Esophagus mucosa (tissue), 1 donor: Measurements from ENCODE around the gene MEGF11. TPM values are rescaled to one million over a fixed set of nuclear protein-coding genes. Genes with fewer than 3 reads are reported as not detected.

Source experiments
- ATAC-seq: fragments of 200-7000 bp; cut with Tn5 transposase; one replicate; pipeline ENCODE4 v1.9.1; 2020
- total RNA-seq: library from RNA; stranded (reverse); gene quantifications from one replicate; pipeline ENCODE4 v1.2.4, GENCODE V29; 2023
- donor health status: DM: yes; HTN: yes; CAD: no.

MEGF11 gene
- total RNA-seq, 1 donor from 2014 or later, result not detected

- no peak for ATAC-seq
These were observed 83.9 kb downstream of the MEGF11 start for GRCh38 chr15:66169625-66170024.

GRCh38 chr15:66169023-66169422, 84.5 kb downstream of the MEGF11 start:
- no peak for ATAC-seq

- ATAC-seq, result no peak
These were observed 85.7 kb downstream of the MEGF11 start for GRCh38 chr15:66167854-66168253.

GRCh38 chr15:66165856-66166255, 87.7 kb downstream of the MEGF11 start:
- no peak for ATAC-seq

GRCh38 chr15:66164788-66165187, 88.8 kb downstream of the MEGF11 start:
- no peak for ATAC-seq

- no peak for ATAC-seq
These were observed 90.0 kb downstream of the MEGF11 start for GRCh38 chr15:66163553-66163952.

GRCh38 chr15:66162286-66162685, 91.3 kb downstream of the MEGF11 start:
- no peak for ATAC-seq

GRCh38 chr15:66161575-66162118, 91.9 kb downstream of the MEGF11 start:
- no peak for ATAC-seq

GRCh38 chr15:66161108-66161507, 92.4 kb downstream of the MEGF11 start:
- no peak for ATAC-seq

GRCh38 chr15:66157507-66157906, 96.0 kb downstream of the MEGF11 start:
- ATAC-seq, result no peak

GRCh38 chr15:66156310-66156975, 97.1 kb downstream of the MEGF11 start:
- no peak for ATAC-seq

- no peak for ATAC-seq
These were observed 98.5 kb downstream of the MEGF11 start for GRCh38 chr15:66155065-66155464.

GRCh38 chr15:66154581-66154980, 99.0 kb downstream of the MEGF11 start:
- no peak for ATAC-seq

GRCh38 chr15:66153549-66154415, 99.8 kb downstream of the MEGF11 start:
- no peak for ATAC-seq

GRCh38 chr15:66152650-66153049, 100.9 kb downstream of the MEGF11 start:
- no peak for ATAC-seq

GRCh38 chr15:66151809-66152208, 101.7 kb downstream of the MEGF11 start:
- no peak for ATAC-seq

GRCh38 chr15:66149871-66150270, 103.7 kb downstream of the MEGF11 start:
- no peak for ATAC-seq

GRCh38 chr15:66148187-66148586, 105.4 kb downstream of the MEGF11 start:
- no peak for ATAC-seq

- ATAC-seq, result no peak
These were observed 106.1 kb downstream of the MEGF11 start for GRCh38 chr15:66147440-66147839.

- no peak for ATAC-seq
These were observed 107.8 kb downstream of the MEGF11 start for GRCh38 chr15:66145726-66146182.

- ATAC-seq, result no peak
These were observed 108.4 kb downstream of the MEGF11 start for GRCh38 chr15:66144978-66145725.

- ATAC-seq, result no peak
These were observed 111.3 kb downstream of the MEGF11 start for GRCh38 chr15:66142285-66142684.
